Transverse colon (tissue), 3 donors: ENCODE results near the gene KREMEN1.

Experiments
- EP300 ChIP-seq: sonication (generic); formaldehyde crosslinking; IDR thresholded peaks from one replicate; pipeline ENCODE4 v1.6.1; 2017; ENCODE audit warnings: antibody characterized with exemption, low read depth
- POLR2A ChIP-seq: fragments of 450-650 bp; IDR thresholded peaks from one replicate; pipeline ENCODE4 v1.6.1; 2016; ENCODE audit warnings: antibody characterized with exemption, mild to moderate bottlenecking, moderate library complexity
- TF ChIP-seq, protein P1 (sequence below), 5 experiments: fragments of 200-600 bp in 3 of 5; fragments of 450-650 bp in 2 of 5; sonication (generic) in 3 of 5; IDR thresholded peaks; 1 replicate in 2 of 5; 2 replicates in 3 of 5; pipeline ENCODE4 v1.5.1; 2016 to 2017; ENCODE audit warnings: antibody characterized with exemption in 5 of 5, inconsistent platforms in 3 of 5, mild to moderate bottlenecking in 2 of 5, moderate library complexity in 1 of 5

DNA sequence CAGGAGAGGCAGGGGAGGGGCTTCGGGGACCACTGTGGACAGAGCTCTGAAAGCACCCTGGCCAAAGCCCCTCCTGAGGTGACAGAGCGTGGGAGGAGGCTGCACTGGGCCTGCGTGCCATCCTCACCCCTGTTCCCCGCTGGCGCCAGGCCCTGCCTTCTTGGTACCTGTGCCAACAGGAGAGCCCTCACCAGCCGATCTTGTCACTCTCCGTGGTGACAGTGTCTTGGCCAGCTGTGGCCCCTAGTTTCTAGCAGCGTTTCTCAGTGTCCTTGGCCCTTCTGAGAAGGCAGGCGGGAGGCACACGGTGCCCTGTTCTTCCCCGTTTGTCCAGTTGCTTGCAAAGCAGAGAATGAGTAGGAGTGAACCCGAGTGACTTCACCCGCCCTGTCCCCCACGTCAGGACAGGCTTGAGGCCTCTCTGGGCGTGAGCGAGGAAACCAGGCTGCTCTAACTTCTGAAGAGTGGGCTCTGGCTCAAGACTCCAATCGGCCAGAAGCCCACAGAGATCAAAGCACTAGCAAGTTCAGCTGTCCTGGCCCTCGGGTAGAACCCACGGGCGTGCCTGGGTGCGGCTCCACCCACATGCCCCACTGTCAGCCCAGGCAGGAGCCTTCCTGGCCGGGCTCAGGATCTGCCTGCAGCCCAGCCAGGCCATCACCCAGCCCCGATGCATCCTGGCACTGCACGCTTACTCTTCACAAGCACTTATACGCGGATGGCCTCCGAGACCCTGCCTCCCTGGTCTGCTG, 72.7 kb downstream of the KREMEN1 start:
- TF ChIP-seq, protein P1, sequence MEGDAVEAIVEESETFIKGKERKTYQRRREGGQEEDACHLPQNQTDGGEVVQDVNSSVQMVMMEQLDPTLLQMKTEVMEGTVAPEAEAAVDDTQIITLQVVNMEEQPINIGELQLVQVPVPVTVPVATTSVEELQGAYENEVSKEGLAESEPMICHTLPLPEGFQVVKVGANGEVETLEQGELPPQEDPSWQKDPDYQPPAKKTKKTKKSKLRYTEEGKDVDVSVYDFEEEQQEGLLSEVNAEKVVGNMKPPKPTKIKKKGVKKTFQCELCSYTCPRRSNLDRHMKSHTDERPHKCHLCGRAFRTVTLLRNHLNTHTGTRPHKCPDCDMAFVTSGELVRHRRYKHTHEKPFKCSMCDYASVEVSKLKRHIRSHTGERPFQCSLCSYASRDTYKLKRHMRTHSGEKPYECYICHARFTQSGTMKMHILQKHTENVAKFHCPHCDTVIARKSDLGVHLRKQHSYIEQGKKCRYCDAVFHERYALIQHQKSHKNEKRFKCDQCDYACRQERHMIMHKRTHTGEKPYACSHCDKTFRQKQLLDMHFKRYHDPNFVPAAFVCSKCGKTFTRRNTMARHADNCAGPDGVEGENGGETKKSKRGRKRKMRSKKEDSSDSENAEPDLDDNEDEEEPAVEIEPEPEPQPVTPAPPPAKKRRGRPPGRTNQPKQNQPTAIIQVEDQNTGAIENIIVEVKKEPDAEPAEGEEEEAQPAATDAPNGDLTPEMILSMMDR (IDR thresholded peaks at IDR 0.05) = no peak
- TF ChIP-seq POLR2A = no peak
- no peak for TF ChIP-seq EP300
